Muscle layer of colon (tissue), 2 donors: ENCODE results near the gene KRTAP5-5.

Source experiments
- H3K27ac ChIP-seq: one replicate; pipeline ENCODE4 v1.7.0; 2013; ENCODE audit warnings: low read depth, mild to moderate bottlenecking, low read length, moderate library complexity
- H3K27me3 ChIP-seq, 2 donors: one replicate each; pipeline ENCODE4 v1.7.0; 2013; ENCODE audit warnings: low read length in 2 of 2, mild to moderate bottlenecking in 2 of 2; ENCODE audit not compliant: insufficient read depth in 2 of 2, control insufficient read depth in 1 of 2
- H3K36me3 ChIP-seq: one replicate; pipeline ENCODE4 v1.7.0; 2013; ENCODE audit warnings: mild to moderate bottlenecking, low read length; ENCODE audit not compliant: insufficient read depth
- H3K4me1 ChIP-seq: one replicate; pipeline ENCODE4 v1.7.0; 2013; ENCODE audit warnings: mild to moderate bottlenecking, low read length; ENCODE audit not compliant: insufficient read depth
- H3K4me3 ChIP-seq, 2 donors: one replicate each; pipeline ENCODE4 v1.7.0; 2013; ENCODE audit warnings: low read length in 2 of 2, low read depth in 1 of 2, mild to moderate bottlenecking in 1 of 2, moderate library complexity in 1 of 2
- H3K9ac ChIP-seq: one replicate; pipeline ENCODE4 v1.7.0; 2013; ENCODE audit warnings: low read length
- H3K9me3 ChIP-seq: one replicate; pipeline ENCODE4 v1.7.0; 2013; ENCODE audit warnings: mild to moderate bottlenecking, low read length
- donor health status: abdominal sarcoma.
- donor health status: Adenocarcinoma of cecum.

The KRTAP5-5 gene

GRCh38 chr11:1673446-1674172, 44.0 kb downstream of the KRTAP5-5 start:
- Histone ChIP-seq H3K4me3 (no peak overlapping the region), H3K27ac (no peak overlapping the region), H3K9me3 (no peaks in the 10 kb centered on the region), H3K9ac (no peak overlapping the region), H3K4me1 (no peaks in the 10 kb centered on the region), H3K36me3 (no peaks in the 10 kb centered on the region), H3K27me3 (peaks cover 0 to 21% of the 10 kb centered on the region in 2 donors)

- H3K27ac ChIP-seq = no peak overlapping the region
- no peak overlapping the region for H3K4me3 ChIP-seq
- H3K4me1 ChIP-seq = no peaks in the 10 kb centered on the region
- H3K27me3 ChIP-seq = peaks cover 0 to 23% of the 10 kb centered on the region in 2 donors
- no peaks in the 10 kb centered on the region for H3K9me3 ChIP-seq
- H3K36me3 ChIP-seq = no peaks in the 10 kb centered on the region
- no peak overlapping the region for H3K9ac ChIP-seq
Observed at GRCh38 chr11:1674173-1675131, 44.9 kb downstream of the KRTAP5-5 start.

- H3K27ac ChIP-seq = no peak overlapping the region
- H3K9me3 ChIP-seq = no peaks in the 10 kb centered on the region
- H3K27me3 ChIP-seq = peaks cover 0 to 16% of the 10 kb centered on the region in 2 donors
- H3K9ac ChIP-seq = no peak overlapping the region
- no peaks in the 10 kb centered on the region for H3K36me3 ChIP-seq
- H3K4me1 ChIP-seq = no peaks in the 10 kb centered on the region
- no peak overlapping the region for H3K4me3 ChIP-seq
Observed at GRCh38 chr11:1675536-1676228, 46.1 kb downstream of the KRTAP5-5 start.

GRCh38 chr11:1676229-1676740, 46.7 kb downstream of the KRTAP5-5 start:
- Histone ChIP-seq H3K27me3 (peaks cover 0 to 16% of the 10 kb centered on the region in 2 donors), H3K4me3 (no peak overlapping the region), H3K36me3 (no peaks in the 10 kb centered on the region), H3K9me3 (no peaks in the 10 kb centered on the region), H3K9ac (no peak overlapping the region), H3K4me1 (no peaks in the 10 kb centered on the region), H3K27ac (no peak overlapping the region)

GRCh38 chr11:1679881-1680280, 50.3 kb downstream of the KRTAP5-5 start:
- peaks cover 0 to 16% of the 10 kb centered on the region in 2 donors for H3K27me3 ChIP-seq
- no peak overlapping the region for H3K27ac ChIP-seq
- H3K9me3 ChIP-seq = no peaks in the 10 kb centered on the region
- no peak overlapping the region for H3K4me3 ChIP-seq
- no peak overlapping the region for H3K9ac ChIP-seq
- no peaks in the 10 kb centered on the region for H3K4me1 ChIP-seq
- H3K36me3 ChIP-seq = no peaks in the 10 kb centered on the region
